Measurements from ENCODE around the gene DNAJC16. TPM values are rescaled to one million over a fixed set of nuclear protein-coding genes. Genes with fewer than 3 reads are reported as not detected.

DNAJC16 gene
- polyA plus RNA-seq, 1 donor (not counting 4 experiments of a cell fraction or from before 2014, with no cell fraction given) = 13.7 TPM

DNA sequence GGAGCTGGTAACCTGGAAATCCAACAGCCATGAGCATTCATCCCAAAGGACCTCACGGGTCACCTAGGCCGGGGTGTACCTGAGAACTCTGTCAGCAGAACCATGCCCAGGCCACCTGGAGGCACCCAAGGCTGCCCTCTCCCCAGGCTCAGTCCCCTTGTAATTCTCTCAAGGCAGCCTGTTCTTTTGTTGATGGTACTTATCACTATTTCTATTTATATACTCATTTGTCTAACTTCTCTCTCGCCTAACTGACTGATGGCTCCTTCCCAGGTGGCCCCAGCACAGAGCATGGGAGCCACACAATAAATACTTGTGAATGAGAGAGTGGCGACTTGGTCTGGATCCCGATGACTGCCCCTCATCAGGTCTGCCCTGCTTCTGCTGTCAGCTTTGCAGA is 19.4 kb upstream of the DNAJC16 start:
- no peaks in the 10 kb centered on the region for H3K9me1 ChIP-seq (ENCODE audit: control insufficient read depth, extremely low read depth, insufficient read depth, low read length)
- H3K9me3 ChIP-seq (ENCODE audit: control insufficient read depth, low read depth, low read length) = no peaks in the 10 kb centered on the region
- TF ChIP-seq, protein P1, sequence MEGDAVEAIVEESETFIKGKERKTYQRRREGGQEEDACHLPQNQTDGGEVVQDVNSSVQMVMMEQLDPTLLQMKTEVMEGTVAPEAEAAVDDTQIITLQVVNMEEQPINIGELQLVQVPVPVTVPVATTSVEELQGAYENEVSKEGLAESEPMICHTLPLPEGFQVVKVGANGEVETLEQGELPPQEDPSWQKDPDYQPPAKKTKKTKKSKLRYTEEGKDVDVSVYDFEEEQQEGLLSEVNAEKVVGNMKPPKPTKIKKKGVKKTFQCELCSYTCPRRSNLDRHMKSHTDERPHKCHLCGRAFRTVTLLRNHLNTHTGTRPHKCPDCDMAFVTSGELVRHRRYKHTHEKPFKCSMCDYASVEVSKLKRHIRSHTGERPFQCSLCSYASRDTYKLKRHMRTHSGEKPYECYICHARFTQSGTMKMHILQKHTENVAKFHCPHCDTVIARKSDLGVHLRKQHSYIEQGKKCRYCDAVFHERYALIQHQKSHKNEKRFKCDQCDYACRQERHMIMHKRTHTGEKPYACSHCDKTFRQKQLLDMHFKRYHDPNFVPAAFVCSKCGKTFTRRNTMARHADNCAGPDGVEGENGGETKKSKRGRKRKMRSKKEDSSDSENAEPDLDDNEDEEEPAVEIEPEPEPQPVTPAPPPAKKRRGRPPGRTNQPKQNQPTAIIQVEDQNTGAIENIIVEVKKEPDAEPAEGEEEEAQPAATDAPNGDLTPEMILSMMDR (optimal IDR thresholded peaks at IDR 0.05 in 1 of 3, IDR thresholded peaks at IDR 0.05 in 1 of 3, conservative IDR thresholded peaks at IDR 0.05 in 1 of 3; ENCODE audit: extremely low read depth in 1 of 3, insufficient read depth in 2 of 3, low read length in 3 of 3) = no peak
- TF ChIP-seq EZH2 (IDR thresholded peaks at IDR 0.05; ENCODE audit: low read length) = no peak
- no peak for DNase-seq (ENCODE audit: low read depth, low spot score)
- H3K9ac ChIP-seq (ENCODE audit: control insufficient read depth, extremely low read depth, insufficient read depth, low read length) = no peak overlapping the region
- no peaks in the 10 kb centered on the region for H3K36me3 ChIP-seq (ENCODE audit: control insufficient read depth in 2 of 2, extremely low read depth in 1 of 2, insufficient read depth in 2 of 2, low read length in 2 of 2)
- no peak for FAIRE-seq
- no peak overlapping the region for H3K27ac ChIP-seq (ENCODE audit: control insufficient read depth, insufficient read depth, low read length)
- no peaks in the 10 kb centered on the region for H3K4me1 ChIP-seq (ENCODE audit: control insufficient read depth, extremely low read depth, insufficient read depth, low read length)
- H3K4me2 ChIP-seq (ENCODE audit: control insufficient read depth, extremely low read depth, insufficient read depth, low read depth, low read length) = no peak overlapping the region
- H2AFZ ChIP-seq (ENCODE audit: control insufficient read depth, low read length) = no peak overlapping the region
- H3K4me3 ChIP-seq (ENCODE audit: control insufficient read depth in 2 of 3, extremely low read depth in 1 of 3, insufficient read depth in 2 of 3, low read depth in 1 of 3, low read length in 3 of 3) = no peak overlapping the region
- dilution Hi-C loops (cut with MboI; ENCODE audit: extremely low pct_ligation_motif_present, low sequenced_read_pairs) = no loop called here
- H4K20me1 ChIP-seq (ENCODE audit: control insufficient read depth, extremely low read depth, insufficient read depth, low read length) = no peaks in the 10 kb centered on the region
- H3K79me2 ChIP-seq (ENCODE audit: control insufficient read depth, insufficient read depth, low read length) = no peaks in the 10 kb centered on the region
- no peaks in the 10 kb centered on the region for H3K27me3 ChIP-seq (ENCODE audit: control insufficient read depth, extremely low read depth, insufficient read depth, low read length)

DNA sequence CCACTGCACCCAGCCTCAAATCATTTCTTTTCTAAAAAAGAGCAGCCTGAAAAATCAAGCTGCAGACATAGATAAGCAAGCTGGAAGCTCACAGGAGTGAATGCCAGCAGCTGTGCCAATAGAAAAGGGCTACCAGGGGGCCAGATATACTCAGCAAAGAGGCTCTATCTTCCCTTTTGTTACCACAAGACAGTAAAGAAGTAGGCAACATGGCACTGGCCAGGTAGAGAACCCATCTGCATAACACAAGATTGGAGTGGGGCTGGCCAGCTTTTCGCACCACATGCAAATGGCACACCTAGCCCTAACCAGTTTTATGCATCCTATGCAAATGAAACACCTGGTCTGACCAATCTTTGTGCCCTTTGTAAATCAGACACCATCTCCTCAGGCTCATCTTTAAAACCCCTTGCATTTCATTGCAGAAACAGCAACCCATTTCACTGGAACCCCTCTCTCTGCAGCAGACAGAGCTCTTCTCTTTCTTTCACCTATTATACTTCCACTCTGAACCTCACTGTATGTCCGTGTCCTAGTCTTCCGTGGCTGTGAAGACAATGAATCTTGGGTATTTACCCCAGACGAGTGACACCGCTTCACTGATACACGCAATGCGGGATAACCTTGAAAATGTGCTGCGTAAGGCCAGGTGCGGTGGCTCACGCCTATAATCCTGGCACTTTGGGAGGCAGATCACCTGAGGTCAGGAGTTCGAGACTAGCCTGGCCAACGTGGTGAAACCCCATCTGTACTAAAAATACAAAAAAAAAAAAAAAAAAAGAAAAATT is 17.8 kb upstream of the DNAJC16 start:
- Histone ChIP-seq H3K4me3 (ENCODE audit: control insufficient read depth in 2 of 3, extremely low read depth in 1 of 3, insufficient read depth in 2 of 3, low read depth in 1 of 3, low read length in 3 of 3) (no peak overlapping the region), H3K36me3 (ENCODE audit: control insufficient read depth in 2 of 2, extremely low read depth in 1 of 2, insufficient read depth in 2 of 2, low read length in 2 of 2) (no peaks in the 10 kb centered on the region), H3K9me1 (ENCODE audit: control insufficient read depth, extremely low read depth, insufficient read depth, low read length) (no peaks in the 10 kb centered on the region), H4K20me1 (ENCODE audit: control insufficient read depth, extremely low read depth, insufficient read depth, low read length) (no peaks in the 10 kb centered on the region), H2AFZ (ENCODE audit: control insufficient read depth, low read length) (no peak overlapping the region), H3K27me3 (ENCODE audit: control insufficient read depth, extremely low read depth, insufficient read depth, low read length) (no peaks in the 10 kb centered on the region), H3K9ac (ENCODE audit: control insufficient read depth, extremely low read depth, insufficient read depth, low read length) (no peak overlapping the region), H3K9me3 (ENCODE audit: control insufficient read depth, low read depth, low read length) (no peaks in the 10 kb centered on the region), H3K4me2 (ENCODE audit: control insufficient read depth, extremely low read depth, insufficient read depth, low read depth, low read length) (no peak overlapping the region), H3K79me2 (ENCODE audit: control insufficient read depth, insufficient read depth, low read length) (no peaks in the 10 kb centered on the region), H3K27ac (ENCODE audit: control insufficient read depth, insufficient read depth, low read length) (no peak overlapping the region), H3K4me1 (ENCODE audit: control insufficient read depth, extremely low read depth, insufficient read depth, low read length) (no peaks in the 10 kb centered on the region)
- TF ChIP-seq, protein P1 (optimal IDR thresholded peaks at IDR 0.05 in 1 of 3, IDR thresholded peaks at IDR 0.05 in 1 of 3, conservative IDR thresholded peaks at IDR 0.05 in 1 of 3; ENCODE audit: extremely low read depth in 1 of 3, insufficient read depth in 2 of 3, low read length in 3 of 3) = no peak
- no peak for TF ChIP-seq EZH2 (IDR thresholded peaks at IDR 0.05; ENCODE audit: low read length)
- dilution Hi-C loops (cut with MboI; ENCODE audit: extremely low pct_ligation_motif_present, low sequenced_read_pairs) = no loop called here
- DNase-seq (ENCODE audit: low read depth, low spot score) (no peak), FAIRE-seq (no peak)

Data from keratinocyte (primary cell).